ENCODE results near the gene GFM1. TPM values are rescaled to one million over a fixed set of nuclear protein-coding genes. Genes with fewer than 3 reads are reported as not detected.

The GFM1 gene
- total RNA-seq, 1 donor from 2014 or later: 44.5 TPM

DNA sequence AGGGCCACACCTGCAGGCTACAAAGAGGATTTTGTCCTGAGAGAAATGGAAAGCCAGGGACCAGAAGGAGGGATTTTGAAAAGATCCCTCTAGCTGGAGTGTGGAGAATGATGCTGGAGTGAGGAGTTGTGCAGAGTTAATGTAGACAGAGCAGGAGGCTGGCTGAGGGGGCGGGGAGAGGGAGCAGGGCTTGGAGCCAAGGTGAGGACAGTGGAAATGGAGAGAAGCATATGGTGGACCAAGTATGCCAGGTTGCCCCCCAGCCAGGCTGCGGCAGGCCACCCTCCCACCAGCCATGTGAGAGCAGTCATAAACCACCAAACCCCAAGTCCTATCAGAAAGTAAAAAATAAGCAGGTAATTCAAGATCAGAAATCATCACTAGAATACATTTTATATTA lies 73.2 kb downstream of the GFM1 start:
- Mint-ChIP-seq H3K27me3 (no peaks in the 10 kb centered on the region), H3K36me3 (peaks cover 16% of the 10 kb centered on the region), H3K27ac (peak overlapping the region; percentile 48), H3K4me1 (ENCODE audit: unreplicated experiment) (peaks cover 20% of the 10 kb centered on the region), H3K9me3 (no peaks in the 10 kb centered on the region), H3K4me3 (no peak overlapping the region)
- TF ChIP-seq CTCF (conservative IDR thresholded peaks at IDR 0.05): no peak
- DNase-seq (ENCODE audit: extremely low spot score, unreplicated experiment): no peak

GRCh38 chr3:158718490-158719170 lies 74.3 kb downstream of the GFM1 start:
- Mint-ChIP-seq H3K4me1 (ENCODE audit: unreplicated experiment) (peaks cover 21% of the 10 kb centered on the region), H3K36me3 (peaks cover 17% of the 10 kb centered on the region), H3K4me3 (no peak overlapping the region), H3K27me3 (no peaks in the 10 kb centered on the region), H3K9me3 (peaks cover 4% of the 10 kb centered on the region), H3K27ac (no peak overlapping the region)
- no peak for DNase-seq (ENCODE audit: extremely low spot score, unreplicated experiment)
- no peak for TF ChIP-seq CTCF (conservative IDR thresholded peaks at IDR 0.05)

GRCh38 chr3:158722108-158722507 lies 77.8 kb downstream of the GFM1 start:
- DNase-seq (ENCODE audit: extremely low spot score, unreplicated experiment): no peak
- Mint-ChIP-seq H3K4me3 (no peak overlapping the region), H3K27ac (no peak overlapping the region), H3K4me1 (ENCODE audit: unreplicated experiment) (peaks cover 30% of the 10 kb centered on the region), H3K36me3 (peaks cover 16% of the 10 kb centered on the region), H3K27me3 (no peaks in the 10 kb centered on the region), H3K9me3 (peaks cover 4% of the 10 kb centered on the region)
- no peak for TF ChIP-seq CTCF (conservative IDR thresholded peaks at IDR 0.05)

DNA sequence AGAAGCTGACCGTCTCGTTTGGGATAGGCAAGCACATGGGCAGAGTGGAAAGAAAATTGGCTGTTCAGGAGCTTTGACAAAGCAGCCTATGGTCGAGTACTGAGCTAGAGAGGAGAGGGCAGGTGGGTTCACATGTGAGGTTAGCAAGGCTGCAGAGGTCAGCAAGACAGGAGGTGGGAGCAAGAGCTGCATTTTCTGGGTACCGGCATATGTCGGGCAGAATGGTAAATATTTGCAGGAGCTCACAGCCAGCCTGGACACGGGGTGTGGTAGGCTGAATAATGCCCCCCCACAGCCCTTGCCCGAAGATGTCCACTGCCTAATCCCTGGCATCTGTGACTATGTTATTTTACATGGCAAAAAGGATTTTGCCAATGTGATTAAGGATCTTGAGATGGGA lies 79.7 kb downstream of the GFM1 start:
- H3K27me3 Mint-ChIP-seq: no peaks in the 10 kb centered on the region
- no peak for DNase-seq (ENCODE audit: extremely low spot score, unreplicated experiment)
- H3K9me3 Mint-ChIP-seq: peaks cover 4% of the 10 kb centered on the region
- H3K27ac Mint-ChIP-seq: no peak overlapping the region
- no peak overlapping the region for H3K4me3 Mint-ChIP-seq
- peaks cover 31% of the 10 kb centered on the region for H3K4me1 Mint-ChIP-seq (ENCODE audit: unreplicated experiment)
- no peak for TF ChIP-seq CTCF (conservative IDR thresholded peaks at IDR 0.05)
- peaks cover 11% of the 10 kb centered on the region for H3K36me3 Mint-ChIP-seq

DNA sequence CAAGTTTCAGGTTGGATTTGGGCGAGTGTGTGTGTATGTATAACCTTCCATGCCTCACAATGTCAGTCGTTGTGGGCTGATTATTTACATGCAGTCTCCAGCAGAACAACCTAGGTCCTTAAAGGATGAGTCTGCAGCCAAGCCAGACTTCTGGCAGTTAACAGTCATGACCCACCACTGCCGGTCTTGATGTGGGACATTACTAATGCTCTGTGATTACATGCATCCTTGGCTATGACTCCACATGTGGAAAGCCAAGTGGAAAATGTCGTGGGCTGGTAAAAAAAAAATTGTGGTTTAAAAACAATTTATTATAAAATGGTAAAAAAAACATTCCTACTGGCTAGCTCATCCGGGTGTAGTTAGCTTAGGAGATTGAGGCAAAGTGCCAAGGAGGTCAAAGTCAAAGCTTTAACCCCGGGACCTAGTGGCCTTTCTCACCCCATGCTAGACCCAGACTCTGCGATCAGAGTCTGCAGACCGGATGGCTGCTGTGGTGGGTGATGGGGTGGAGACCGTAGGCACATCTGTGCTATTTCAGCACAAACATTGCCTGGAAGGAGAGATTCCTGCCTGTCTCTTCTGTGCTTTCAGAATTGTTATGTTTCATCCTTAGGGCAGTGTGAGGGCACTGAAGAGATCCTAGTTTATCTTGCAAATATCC lies 81.2 kb downstream of the GFM1 start:
- Mint-ChIP-seq H3K9me3 (peaks cover 4% of the 10 kb centered on the region), H3K36me3 (peaks cover 11% of the 10 kb centered on the region), H3K27ac (no peak overlapping the region), H3K4me3 (no peak overlapping the region), H3K27me3 (no peaks in the 10 kb centered on the region), H3K4me1 (ENCODE audit: unreplicated experiment) (peaks cover 31% of the 10 kb centered on the region)
- no peak for DNase-seq (ENCODE audit: extremely low spot score, unreplicated experiment)
- no peak for TF ChIP-seq CTCF (conservative IDR thresholded peaks at IDR 0.05)
